IMR-90 (cell line): ENCODE data around the gene NPTX1. TPM values are rescaled to one million over a fixed set of nuclear protein-coding genes. Genes with fewer than 3 reads are reported as not detected.

Experiments
- ATAC-seq: fragments of 200-7000 bp; cut with Tn5 transposase; 2 replicates; pipeline ENCODE4 v1.9.1; 2020; ENCODE audit warnings: low read depth, mild to moderate bottlenecking, moderate library complexity
- BruUV-seq: library from RNA; stranded (reverse); fragments of 400-500 nt; replicated peaks from 2 replicates; lab custom pipeline; 2021; lab: Mats Ljungman, UMichigan
- CTCF ChIA-PET: fragments of 300-600 bp; formaldehyde crosslinking; extraction: SDS; loops from one replicate; lab custom pipeline; 2021; ENCODE audit warnings: antibody characterized with exemption; lab: Yijun Ruan, JAX
- POLR2A ChIA-PET: fragments of 300-600 bp; sonication (Branson Sonifier 250); formaldehyde crosslinking; loops from one replicate; lab custom pipeline; 2022; ENCODE audit warnings: antibody characterized with exemption; ENCODE audit not compliant: unreplicated experiment; lab: Charles Lee
- DNase-seq: peaks from one replicate; pipeline ENCODE4 v3.0.0; 2013
- H2AFZ ChIP-seq: replicated peaks from 2 replicates; pipeline ENCODE3; 2013; ENCODE audit warnings: low read length, mild to moderate bottlenecking; ENCODE audit not compliant: poor library complexity
- H2AK5ac ChIP-seq: 2 replicates; pipeline ENCODE4 v1.6.1; 2013; ENCODE audit warnings: low read depth, low read length, inconsistent platforms
- H2AK9ac ChIP-seq: replicated peaks from 2 replicates; pipeline ENCODE3; 2013; ENCODE audit warnings: mild to moderate bottlenecking, low read depth, low read length, moderate library complexity; ENCODE audit not compliant: poor library complexity
- H2BK120ac ChIP-seq: 2 replicates; pipeline ENCODE4 v1.6.1; 2013; ENCODE audit warnings: low read depth, low read length, inconsistent platforms
- H2BK15ac ChIP-seq: 3 replicates; pipeline ENCODE4 v1.6.1; 2013; ENCODE audit warnings: low read depth, low read length, inconsistent platforms
- H2BK20ac ChIP-seq: 2 replicates; pipeline ENCODE4 v1.6.1; 2013; ENCODE audit warnings: low read depth, mild to moderate bottlenecking, inconsistent platforms, low read length, moderate library complexity
- H2BK5ac ChIP-seq: 2 replicates; pipeline ENCODE4 v1.6.1; 2013; ENCODE audit warnings: mild to moderate bottlenecking, low read depth, low read length, inconsistent platforms; ENCODE audit not compliant: poor library complexity, severe bottlenecking
- H3K14ac ChIP-seq: replicated peaks from 2 replicates; pipeline ENCODE4 v1.6.1; 2013; ENCODE audit warnings: low read depth, low read length, inconsistent platforms
- H3K18ac ChIP-seq: 2 replicates; pipeline ENCODE4 v1.6.1; 2013; ENCODE audit warnings: low read depth, low read length, control low read depth
- H3K23ac ChIP-seq: 2 replicates; pipeline ENCODE4 v1.6.1; 2013; ENCODE audit warnings: low read depth, low read length, inconsistent platforms
- H3K27ac ChIP-seq: 2 replicates; pipeline ENCODE4 v1.5.1; 2013; ENCODE audit warnings: mild to moderate bottlenecking, control low read depth, low read length; ENCODE audit not compliant: insufficient read depth
- H3K27me3 ChIP-seq: 2 replicates; pipeline ENCODE4 v1.6.1; 2013; ENCODE audit warnings: low read length; ENCODE audit not compliant: control insufficient read depth, insufficient read depth
- H3K36me3 ChIP-seq: 2 replicates; pipeline ENCODE4 v1.6.1; 2013; ENCODE audit warnings: low read length, mixed read lengths; ENCODE audit not compliant: control insufficient read depth, insufficient read depth
- H3K4ac ChIP-seq: 2 replicates; pipeline ENCODE4 v1.6.1; 2013; ENCODE audit warnings: low read depth, low read length, inconsistent platforms
- H3K4me1 ChIP-seq: 2 replicates; pipeline ENCODE4 v1.6.1; 2013; ENCODE audit warnings: low read length, mixed read lengths; ENCODE audit not compliant: control insufficient read depth, insufficient read depth
- H3K4me2 ChIP-seq: 2 replicates; pipeline ENCODE4 v1.6.1; 2013; ENCODE audit warnings: low read depth, mild to moderate bottlenecking, control low read depth, low read length, moderate library complexity
- H3K4me3 ChIP-seq: 2 replicates; pipeline ENCODE4 v1.5.1; 2013; ENCODE audit warnings: low read depth, mild to moderate bottlenecking, control low read depth, low read length, moderate library complexity; ENCODE audit not compliant: insufficient read depth
- H3K56ac ChIP-seq: 2 replicates; pipeline ENCODE4 v1.6.1; 2013; ENCODE audit warnings: low read length, inconsistent platforms; ENCODE audit not compliant: insufficient read depth; ENCODE audit errors: extremely low read depth
- H3K79me1 ChIP-seq, 2 experiments: 2 replicates each; pipeline ENCODE4 v1.6.1; 2013; ENCODE audit warnings: low read length in 2 of 2, inconsistent platforms in 1 of 2, low read depth in 1 of 2
- H3K9ac ChIP-seq: 2 replicates; pipeline ENCODE4 v1.6.1; 2013; ENCODE audit warnings: low read depth, low read length, control low read depth
- H3K9me1 ChIP-seq: 2 replicates; pipeline ENCODE4 v1.6.1; 2013; ENCODE audit warnings: low read length, inconsistent platforms; ENCODE audit not compliant: insufficient read depth
- H3K9me3 ChIP-seq: 2 replicates; pipeline ENCODE4 v1.6.1; 2013; ENCODE audit warnings: low read length; ENCODE audit not compliant: control insufficient read depth, insufficient read depth
- H4K20me1 ChIP-seq: 2 replicates; pipeline ENCODE4 v1.6.1; 2013; ENCODE audit warnings: low read length, inconsistent platforms; ENCODE audit not compliant: insufficient read depth
- H4K5ac ChIP-seq: 2 replicates; pipeline ENCODE4 v1.6.1; 2013; ENCODE audit warnings: mild to moderate bottlenecking, low read depth, low read length, control low read depth
- H4K8ac ChIP-seq, 2 experiments: 2 replicates each; pipeline ENCODE4 v1.6.1; 2013; ENCODE audit warnings: low read depth in 2 of 2, low read length in 2 of 2, control low read depth in 1 of 2, inconsistent platforms in 1 of 2
- H4K91ac ChIP-seq: 2 replicates; pipeline ENCODE4 v1.6.1; 2013; ENCODE audit warnings: low read depth, low read length, inconsistent platforms; ENCODE audit not compliant: insufficient read depth
- CEBPB ChIP-seq: IDR thresholded peaks from 2 replicates; pipeline ENCODE4 v1.6.1; 2012; ENCODE audit warnings: low read depth, low read length, improper control_type of control experiment
- FOS ChIP-seq: fragments of 150-350 bp; IDR thresholded peaks from 2 replicates; pipeline ENCODE4 v1.6.1; 2016; ENCODE audit warnings: low read depth, low read length
- MXI1 ChIP-seq: IDR thresholded peaks from 2 replicates; pipeline ENCODE4 v1.6.1; 2012; ENCODE audit warnings: low read depth, mild to moderate bottlenecking, low read length, moderate library complexity, borderline replicate concordance
- NFE2L2 ChIP-seq: fragments of 150-350 bp; IDR thresholded peaks from 2 replicates; pipeline ENCODE4 v1.6.1; 2016; ENCODE audit warnings: low read depth, mild to moderate bottlenecking, low read length
- RFX5 ChIP-seq: IDR thresholded peaks from 2 replicates; pipeline ENCODE4 v1.8.0; 2012; ENCODE audit warnings: low read depth, mild to moderate bottlenecking, low read length, moderate library complexity
- WGBS, 2 experiments: methylation state at CpG; one replicate each; pipeline versions ENCODE4 v1.1.5 to v1.1.7; 2013; ENCODE audit warnings: missing lambda C conversion rate in 2 of 2; ENCODE audit not compliant: insufficient read length in 1 of 2; ENCODE audit errors: extremely low coverage in 2 of 2; 5-methylcytosine and 5-hydroxymethylcytosine counted together
- dilution Hi-C: fragments of 300-500 bp; cut with HindIII; formaldehyde crosslinking; loops from one replicate; pipeline ENCODE4 v1.14.3; 2018; ENCODE audit warnings: low sequenced_read_pairs; ENCODE audit not compliant: unreplicated experiment
- in situ Hi-C: fragments of 300-500 bp; cut with MboI; formaldehyde crosslinking; loops from 3 replicates; pipeline ENCODE4 v1.14.3; 2019; ENCODE audit warnings: low sequenced_read_pairs, inconsistent platforms, mixed read lengths
- intact Hi-C: fragments of 100-400 bp; cut with micrococcal nuclease; formaldehyde crosslinking; loops from 2 replicates; pipeline ENCODE4 v1.10.0; 2022
- polyA plus RNA-seq, 3 experiments: library from polyadenylated mRNA; depleted of rRNA; stranded (reverse); fragments of >200 nt; gene quantifications; 2 replicates each; pipeline ENCODE4 v1.2.3, GENCODE V29; 2012; ENCODE audit warnings: low replicate concordance in 1 of 3
- total RNA-seq: library from RNA; depleted of rRNA; stranded (reverse); fragments of >200 nt; gene quantifications from 2 replicates; pipeline ENCODE4 v1.2.3, GENCODE V29; 2012

NPTX1 gene
- total and polyA plus RNA-seq, 2 of the 4 experiments (the other 2 are of a cell fraction) = 20.8 to 39.5 TPM

DNA sequence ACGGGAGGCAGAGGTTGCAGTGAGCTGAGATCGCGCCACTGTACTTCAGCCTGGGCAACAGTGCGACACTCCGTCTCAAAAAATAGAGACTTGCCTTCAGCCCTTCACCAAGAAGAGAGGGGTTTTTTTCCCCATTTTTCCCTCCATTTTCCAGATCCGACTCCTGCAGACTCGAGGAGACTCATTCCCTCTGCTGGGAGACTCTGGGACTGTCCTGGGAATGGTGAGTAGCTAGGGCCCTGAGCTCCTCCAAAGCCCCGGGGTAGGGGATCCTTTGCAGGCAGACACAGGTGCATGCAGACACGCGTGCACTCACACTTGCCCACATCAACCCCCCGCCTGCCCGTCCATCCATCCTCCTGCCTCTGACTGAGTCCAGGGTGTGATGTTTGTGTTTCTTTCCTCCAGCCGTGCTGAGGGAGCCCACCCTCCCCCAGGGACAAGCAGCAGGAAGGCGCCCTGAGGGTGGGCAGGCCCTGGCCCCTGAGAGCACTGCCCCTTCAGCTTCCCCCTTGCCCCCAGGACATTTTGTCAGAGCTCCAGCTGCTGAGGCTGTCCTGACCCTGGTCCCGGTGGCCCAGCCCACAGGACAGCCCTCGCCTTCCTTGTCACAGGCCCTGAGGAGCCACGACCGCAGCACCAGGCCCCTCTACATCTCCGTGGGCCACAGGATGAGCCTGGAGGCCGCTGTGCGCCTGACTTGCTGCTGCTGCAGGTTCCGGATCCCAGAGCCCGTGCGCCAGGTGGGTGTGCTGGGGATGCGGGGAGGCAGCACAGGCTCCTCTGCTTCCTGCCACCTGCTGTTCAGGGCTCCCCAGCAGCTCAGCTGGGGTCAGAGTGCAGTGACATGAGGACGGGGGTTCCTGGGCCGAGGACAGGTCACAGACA is 51.3 kb downstream of the NPTX1 start:
- Histone ChIP-seq H4K8ac (no peak overlapping the region), H3K27me3 (no peaks in the 10 kb centered on the region), H3K23ac (no peak overlapping the region), H2BK20ac (no peak overlapping the region), H3K56ac (no peak overlapping the region), H2AFZ (no peak overlapping the region), H3K27ac (no peak overlapping the region), H2AK5ac (no peak overlapping the region), H2BK15ac (no peak overlapping the region), H3K9me3 (no peaks in the 10 kb centered on the region), H4K20me1 (peaks cover 15% of the 10 kb centered on the region), H3K4me1 (no peaks in the 10 kb centered on the region), H3K9ac (no peak overlapping the region), H4K5ac (no peak overlapping the region), H3K18ac (no peak overlapping the region), H2BK5ac (no peak overlapping the region), H3K14ac (no peak overlapping the region), H3K4ac (no peak overlapping the region), H3K9me1 (no peaks in the 10 kb centered on the region), H3K79me1 (peaks cover 4 to 10% of the 10 kb centered on the region in 2 experiments), H3K36me3 (peaks cover 13% of the 10 kb centered on the region; the same call in 1 of the 2 replicates), H3K4me2 (no peak overlapping the region), H2BK120ac (no peak overlapping the region), H3K4me3 (no peak overlapping the region), H4K91ac (no peak overlapping the region), H2AK9ac (no peak overlapping the region)
- no TSS peak for BruUV-seq
- no peak for ATAC-seq
- POLR2A ChIA-PET = no interaction called here
- TF ChIP-seq FOS (no peak), NFE2L2 (no peak), CEBPB (no peak), RFX5 (no peak), MXI1 (no peak)
- 78% methylated on average over 13 of the region's 27 CpGs; no CpG with 5 or more reads in 1 of the 2 experiments for whole genome bisulfite sequencing, 2 experiments
- DNase-seq = no peak
- intact Hi-C loops (loop anchor here (5.0 kb wide), 3 partner anchors 47 to 467 kb away; no protein-coding TSS in a partner anchor), in situ Hi-C loops (loop anchor here (5.0 to 10.0 kb wide), 2 partner anchors 450 to 557 kb away; no protein-coding TSS in a partner anchor), dilution Hi-C loops (no loop called here)
- CTCF ChIA-PET = no interaction called here
